ENCODE results near the gene PUS7.
"Not testable (repeated sequence)": the region's sequence is repeated elsewhere in the genome, so short reads cannot be mapped to it uniquely, and the experiment has no call there.

The PUS7 gene

GRCh38 chr7:105497016-105497415, 25.1 kb downstream of the PUS7 start:
- no peak for DNase-seq (ENCODE audit: low read depth)

GRCh38 chr7:105496521-105496920, 25.6 kb downstream of the PUS7 start:
- no peak for DNase-seq (ENCODE audit: low read depth)

GRCh38 chr7:105493923-105494315, 28.2 kb downstream of the PUS7 start:
- peak; percentile 77 for DNase-seq (ENCODE audit: low read depth)

GRCh38 chr7:105493196-105493922, 28.7 kb downstream of the PUS7 start:
- no peak for DNase-seq (ENCODE audit: low read depth)

DNA sequence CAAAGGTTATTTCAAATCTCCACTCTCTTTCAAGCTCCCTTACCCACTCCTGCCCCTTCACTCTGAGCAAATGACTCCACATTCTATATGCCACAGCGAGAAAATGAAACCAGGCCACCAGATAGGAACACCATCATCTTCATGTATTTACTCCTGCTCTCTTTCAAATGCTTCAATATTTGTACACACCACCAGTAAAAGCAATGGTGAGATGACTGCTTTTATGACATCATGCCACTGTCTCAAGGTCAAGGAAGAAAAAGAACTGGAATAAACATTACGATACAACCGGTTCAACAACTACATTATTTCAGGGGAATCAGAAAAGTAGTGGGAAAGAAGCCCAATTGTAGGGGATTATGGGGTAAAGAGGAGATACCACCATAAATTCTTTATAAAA, 32.7 kb downstream of the PUS7 start:
- DNase-seq (ENCODE audit: low read depth), result no peak

GRCh38 chr7:105487579-105488571, 34.2 kb downstream of the PUS7 start:
- peak; percentile 66 for DNase-seq (ENCODE audit: low read depth)

- no peak for DNase-seq (ENCODE audit: low read depth)
Measured at GRCh38 chr7:105480931-105481330, 41.1 kb downstream of the PUS7 start.

- DNase-seq (ENCODE audit: low read depth), result no peak
Measured at GRCh38 chr7:105478606-105479005, 43.5 kb downstream of the PUS7 start.

GRCh38 chr7:105477908-105478307, 44.2 kb downstream of the PUS7 start:
- DNase-seq (ENCODE audit: low read depth), result no peak

DNA sequence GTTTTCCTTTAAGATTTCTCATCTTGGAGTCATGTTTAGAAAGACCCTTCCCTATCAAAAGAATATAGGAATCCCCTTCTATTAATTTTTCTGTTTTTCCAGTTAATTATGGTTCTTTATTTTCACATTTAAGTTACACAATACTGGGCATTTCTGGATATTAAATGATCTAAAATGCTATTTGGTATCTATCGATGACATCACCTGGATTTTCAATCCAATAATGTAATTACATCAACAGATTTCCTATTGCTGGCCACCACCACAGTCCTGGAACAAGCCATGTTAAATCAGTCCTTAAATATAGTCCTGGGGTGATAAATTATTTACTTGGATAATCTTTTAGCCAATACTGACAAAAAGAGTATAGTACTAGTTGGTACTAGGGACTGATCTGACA, 48.0 kb downstream of the PUS7 start:
- DNase-seq (ENCODE audit: low read depth), result no peak

- peak; percentile 70 for DNase-seq (ENCODE audit: low read depth)
Measured at GRCh38 chr7:105473163-105473562, 48.9 kb downstream of the PUS7 start.

- DNase-seq (ENCODE audit: low read depth), result no peak
Measured at GRCh38 chr7:105470846-105471245, 51.2 kb downstream of the PUS7 start.

DNA sequence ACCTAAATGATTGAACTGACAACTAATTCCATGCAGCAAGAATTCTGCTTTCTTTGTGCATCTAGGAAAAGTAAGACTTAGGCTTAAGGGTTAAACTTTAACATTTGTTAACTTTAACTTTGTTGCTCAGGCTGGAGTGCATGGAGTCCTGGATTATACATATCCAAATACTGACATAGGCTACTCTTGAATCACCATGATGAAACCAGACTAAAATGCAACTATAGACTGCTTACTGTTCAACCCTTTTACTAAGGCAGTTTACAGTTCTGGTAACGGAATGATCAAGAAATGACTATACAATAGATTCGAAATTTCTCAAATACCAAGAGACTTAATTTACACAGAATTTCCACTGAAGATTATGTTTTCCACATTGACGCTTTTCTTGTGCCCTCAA, 52.0 kb downstream of the PUS7 start:
- no peak for DNase-seq (ENCODE audit: low read depth)

DNA sequence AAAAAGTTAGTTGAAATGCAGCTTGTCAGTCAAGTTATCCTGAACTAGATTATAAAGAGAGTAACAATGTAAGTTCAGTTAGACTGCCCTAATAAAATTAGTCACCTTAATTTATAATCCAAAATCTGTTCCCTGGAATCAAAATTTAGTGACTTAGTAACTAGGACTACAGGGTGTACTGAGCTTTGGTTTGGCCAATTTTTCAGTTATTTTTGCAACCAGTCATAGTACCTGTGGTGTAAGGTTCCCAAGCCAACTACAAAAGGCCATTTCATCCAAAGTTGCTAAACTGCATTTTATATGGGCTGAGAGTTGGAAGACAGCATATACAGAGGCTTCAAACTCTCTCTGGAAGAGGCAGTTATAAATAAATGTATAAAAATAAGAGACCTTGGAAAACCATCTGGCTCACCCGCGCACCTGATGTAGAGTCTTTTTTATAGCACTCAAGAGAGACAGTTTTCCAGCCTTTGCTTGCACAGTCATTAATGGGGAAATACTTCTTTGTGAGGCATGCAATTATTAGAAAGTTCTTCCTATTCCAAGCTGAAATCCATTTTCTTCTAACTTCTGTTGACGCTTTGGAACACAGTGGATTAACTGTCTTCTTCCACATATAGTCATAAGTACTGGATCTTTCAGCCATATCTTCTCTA, 59.2 kb downstream of the PUS7 start:
- no peak for DNase-seq (ENCODE audit: low read depth)

- DNase-seq (ENCODE audit: low read depth), result no peak
Measured at GRCh38 chr7:105461518-105461917, 60.6 kb downstream of the PUS7 start.

DNA sequence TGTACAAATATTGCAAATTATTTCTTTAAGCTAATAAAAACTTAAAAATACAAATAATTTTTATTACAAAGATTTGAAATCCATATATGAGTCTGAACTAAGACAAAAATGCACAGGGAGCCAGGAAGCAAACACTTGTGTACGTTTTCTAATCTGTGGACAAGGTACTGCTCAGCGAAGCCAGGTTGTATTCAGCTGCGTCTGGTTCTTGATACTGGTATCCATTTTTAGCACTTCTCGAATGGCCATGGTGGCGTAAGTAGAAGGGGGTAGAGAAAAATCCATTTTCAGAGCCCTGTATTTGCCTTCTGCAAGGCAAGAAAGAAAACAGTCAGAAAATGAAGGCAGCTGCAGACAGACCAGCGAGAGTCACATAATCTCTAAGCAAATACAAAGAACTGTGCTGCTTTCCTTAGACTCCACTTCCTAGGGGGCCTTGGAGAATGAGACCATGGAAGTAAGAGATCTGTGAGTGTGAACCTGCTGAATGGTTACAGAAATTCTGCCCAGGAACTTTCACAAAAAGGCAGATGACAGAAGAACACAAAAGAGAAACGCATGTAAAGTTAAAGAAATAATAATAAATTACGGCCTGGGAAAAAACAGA, 64.3 kb downstream of the PUS7 start:
- no peak for DNase-seq (ENCODE audit: low read depth)

DNA sequence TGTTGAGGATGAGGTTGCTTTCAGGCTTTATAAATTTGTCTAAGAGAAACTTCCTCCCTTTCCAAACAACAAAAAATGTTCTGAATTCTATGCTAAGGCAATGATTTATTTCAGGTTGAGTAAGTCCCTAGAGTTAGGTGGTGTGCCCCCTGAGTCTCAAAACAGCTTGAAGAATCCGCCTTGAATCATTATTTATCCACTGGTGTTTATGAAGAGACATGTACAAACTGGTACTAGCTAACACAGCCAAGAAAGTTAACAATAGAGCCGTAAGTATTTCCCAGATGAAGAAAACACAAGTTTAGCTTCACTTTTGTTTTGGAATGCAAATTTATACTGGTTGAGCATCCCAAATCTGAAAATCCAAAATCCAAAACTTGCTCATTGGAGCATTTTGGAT, 67.2 kb downstream of the PUS7 start:
- DNase-seq (ENCODE audit: low read depth), result no peak

DNA sequence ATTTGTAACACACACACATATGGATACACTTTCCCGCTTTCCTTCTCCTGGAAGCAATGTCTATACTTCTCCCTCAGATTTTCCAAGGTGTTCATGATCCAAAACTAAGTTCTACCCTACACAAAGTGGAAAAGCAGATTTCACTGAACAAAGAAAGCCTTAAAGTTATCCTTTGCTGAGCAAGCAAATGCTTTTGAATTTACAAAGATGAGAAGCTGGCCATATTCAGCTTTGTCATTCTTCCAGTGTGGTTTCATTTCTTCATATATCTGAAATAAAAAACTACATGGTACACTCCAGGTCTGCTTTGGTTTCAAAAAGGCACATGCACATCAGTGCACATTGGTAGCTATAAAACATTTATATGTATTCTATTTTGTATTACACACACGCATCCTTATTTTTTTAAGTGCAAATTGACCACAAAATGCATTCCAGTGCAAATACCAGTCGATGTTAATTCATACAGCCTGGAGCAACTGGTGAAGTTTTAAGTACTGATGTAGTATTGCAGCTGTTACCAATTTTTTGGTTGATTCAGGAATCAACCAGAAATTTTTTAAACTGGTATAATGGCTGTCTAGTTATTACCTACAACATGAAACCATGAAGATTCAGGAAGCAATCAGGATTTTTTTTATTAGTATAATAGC, 67.8 kb downstream of the PUS7 start:
- DNase-seq (ENCODE audit: low read depth), result peak; percentile 80

DNA sequence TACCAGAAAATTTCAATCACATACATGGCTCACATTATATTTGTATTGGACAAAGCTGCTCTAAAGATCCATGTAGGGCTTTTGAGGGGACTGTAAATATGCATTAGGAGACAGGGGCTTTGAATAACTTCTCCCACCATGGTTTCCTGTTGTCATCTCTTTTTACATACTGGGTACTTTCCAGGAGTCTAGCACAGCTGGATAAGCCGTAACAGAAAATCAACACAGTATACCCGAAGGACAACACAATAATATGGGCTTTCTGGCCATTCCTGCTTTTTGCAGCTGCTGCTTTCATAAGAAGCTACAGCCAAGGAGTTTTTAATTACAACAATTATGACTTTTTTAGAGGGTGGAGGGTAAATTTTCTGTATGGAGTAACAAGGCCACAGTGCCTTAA, 70.0 kb downstream of the PUS7 start:
- no peak for DNase-seq (ENCODE audit: low read depth)

- not testable (repeated sequence) for DNase-seq (ENCODE audit: low read depth)
Measured at GRCh38 chr7:105450870-105451269, 71.2 kb downstream of the PUS7 start.

GRCh38 chr7:105450177-105450861, 71.8 kb downstream of the PUS7 start:
- DNase-seq (ENCODE audit: low read depth), result no peak

Measured in GM04504 (cell line).